NCI-H146 treated with DMSO at 0.1 percent for 48 hours (cell line): ENCODE measurements around the gene NAMPT.
A peak's percentile ranks its signal among the peaks of the same experiment; 100 is the strongest.
"Not testable (repeated sequence)": the region's sequence is repeated elsewhere in the genome, so short reads cannot be mapped to it uniquely, and the experiment has no call there.

Source experiments
- DNase-seq: peaks from one replicate; lab custom pipeline; 2025; ENCODE audit not compliant: unreplicated experiment; lab: John Stamatoyannopoulos, UW

NAMPT gene

GRCh38 chr7:106304568-106304967, 19.8 kb upstream of the NAMPT start:
- DNase-seq = no peak

DNA sequence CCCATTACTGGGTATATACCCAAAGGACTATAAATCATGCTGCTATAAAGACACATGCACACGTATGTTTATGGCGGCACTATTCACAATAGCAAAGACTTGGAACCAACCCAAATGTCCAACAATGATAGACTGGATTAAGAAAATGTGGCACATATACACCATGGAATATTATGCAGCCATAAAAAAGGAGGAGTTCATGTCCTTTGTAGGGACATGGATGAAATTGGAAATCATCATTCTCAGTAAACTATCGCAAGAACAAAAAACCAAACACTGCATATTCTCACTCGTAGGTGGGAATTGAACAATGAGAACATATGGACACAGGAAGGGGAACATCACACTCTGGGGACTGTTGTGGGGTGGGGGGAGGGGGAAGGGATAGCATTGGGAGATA, 13.8 kb upstream of the NAMPT start:
- DNase-seq = not testable (repeated sequence)

DNA sequence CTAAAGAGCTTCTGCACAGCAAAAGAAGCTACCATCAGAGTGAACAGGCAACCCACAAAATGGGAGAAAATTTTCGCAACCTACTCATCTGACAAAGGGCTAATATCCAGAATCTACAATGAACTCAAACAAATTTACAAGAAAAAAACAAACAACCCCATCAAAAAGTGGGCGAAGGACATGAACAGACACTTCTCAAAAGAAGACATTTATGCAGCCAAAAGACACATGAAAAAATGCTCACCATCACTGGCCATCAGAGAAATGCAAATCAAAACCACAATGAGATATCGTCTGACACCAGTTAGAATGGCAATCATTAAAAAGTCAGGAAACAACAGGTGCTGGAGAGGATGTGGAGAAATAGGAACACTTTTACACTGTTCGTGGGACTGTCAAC, 13.4 kb upstream of the NAMPT start:
- DNase-seq = not testable (repeated sequence)

DNA sequence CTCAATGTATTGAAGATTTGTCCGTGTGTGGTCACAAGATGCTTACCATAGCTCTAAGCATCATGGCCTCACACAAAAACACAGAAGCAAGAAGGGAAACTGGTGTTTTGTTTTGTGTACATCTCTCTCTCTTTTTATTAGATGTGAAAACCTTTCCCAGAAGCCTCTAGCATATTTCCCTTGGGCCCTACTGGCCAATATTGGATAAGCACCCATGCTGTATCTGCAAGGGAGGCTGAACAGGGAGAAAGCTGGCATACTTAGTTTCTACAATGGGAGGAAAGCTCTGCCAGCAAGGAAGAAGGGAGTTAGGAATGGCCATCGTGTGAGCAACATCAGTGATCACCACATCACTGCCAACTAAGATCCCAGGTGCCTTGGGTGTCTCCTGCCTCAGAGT, 9.6 kb upstream of the NAMPT start:
- no peak for DNase-seq

DNA sequence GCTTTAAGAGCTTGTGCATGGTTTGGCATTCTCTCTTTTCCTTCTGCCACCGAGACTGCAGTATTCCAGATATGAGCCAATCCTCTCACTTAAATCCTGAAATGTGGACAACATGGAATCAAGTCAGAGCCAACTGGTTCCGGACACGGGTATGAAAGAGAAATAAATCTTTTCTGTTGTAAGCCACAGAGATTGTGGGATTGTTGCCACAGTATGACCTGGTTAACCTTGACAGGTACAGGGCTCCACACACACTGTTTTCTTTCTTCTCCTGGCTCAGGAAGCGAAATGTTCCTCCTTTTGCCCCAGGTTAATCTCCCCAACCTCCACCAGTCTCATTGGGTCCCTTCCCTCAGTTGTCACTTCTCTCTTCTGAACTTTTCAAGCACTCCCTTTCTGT, 6.5 kb upstream of the NAMPT start:
- DNase-seq = no peak

GRCh38 chr7:106290319-106290718, 5.5 kb upstream of the NAMPT start:
- no peak for DNase-seq

DNA sequence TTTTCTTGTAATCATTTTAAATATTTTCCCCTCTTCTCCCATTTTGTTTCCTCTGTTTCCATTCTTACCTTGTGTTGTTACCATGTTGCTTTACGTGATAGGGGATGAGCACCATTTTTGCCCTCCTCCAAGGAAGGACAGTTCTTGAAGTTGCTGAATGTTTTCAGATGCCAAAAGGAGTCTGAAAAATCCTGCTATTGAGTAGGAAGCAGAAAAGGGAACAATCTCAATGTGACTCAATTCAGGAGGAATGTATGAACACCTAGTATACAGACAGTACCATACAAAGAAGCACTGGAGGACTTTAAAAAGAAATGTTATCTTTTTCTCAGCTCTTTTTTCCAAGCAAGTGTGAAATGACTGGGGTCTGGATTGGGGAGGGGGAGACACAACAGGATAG, 5.1 kb upstream of the NAMPT start:
- no peak for DNase-seq

GRCh38 chr7:106288263-106288662, 3.5 kb upstream of the NAMPT start:
- no peak for DNase-seq

GRCh38 chr7:106287786-106288185, 3.0 kb upstream of the NAMPT start:
- DNase-seq = no peak

- DNase-seq = no peak
Observed at GRCh38 chr7:106285855-106286492, 1.2 kb upstream of the NAMPT start.

GRCh38 chr7:106285051-106285854, 470 bp upstream of the NAMPT start:
- DNase-seq = peak; percentile 96

DNA sequence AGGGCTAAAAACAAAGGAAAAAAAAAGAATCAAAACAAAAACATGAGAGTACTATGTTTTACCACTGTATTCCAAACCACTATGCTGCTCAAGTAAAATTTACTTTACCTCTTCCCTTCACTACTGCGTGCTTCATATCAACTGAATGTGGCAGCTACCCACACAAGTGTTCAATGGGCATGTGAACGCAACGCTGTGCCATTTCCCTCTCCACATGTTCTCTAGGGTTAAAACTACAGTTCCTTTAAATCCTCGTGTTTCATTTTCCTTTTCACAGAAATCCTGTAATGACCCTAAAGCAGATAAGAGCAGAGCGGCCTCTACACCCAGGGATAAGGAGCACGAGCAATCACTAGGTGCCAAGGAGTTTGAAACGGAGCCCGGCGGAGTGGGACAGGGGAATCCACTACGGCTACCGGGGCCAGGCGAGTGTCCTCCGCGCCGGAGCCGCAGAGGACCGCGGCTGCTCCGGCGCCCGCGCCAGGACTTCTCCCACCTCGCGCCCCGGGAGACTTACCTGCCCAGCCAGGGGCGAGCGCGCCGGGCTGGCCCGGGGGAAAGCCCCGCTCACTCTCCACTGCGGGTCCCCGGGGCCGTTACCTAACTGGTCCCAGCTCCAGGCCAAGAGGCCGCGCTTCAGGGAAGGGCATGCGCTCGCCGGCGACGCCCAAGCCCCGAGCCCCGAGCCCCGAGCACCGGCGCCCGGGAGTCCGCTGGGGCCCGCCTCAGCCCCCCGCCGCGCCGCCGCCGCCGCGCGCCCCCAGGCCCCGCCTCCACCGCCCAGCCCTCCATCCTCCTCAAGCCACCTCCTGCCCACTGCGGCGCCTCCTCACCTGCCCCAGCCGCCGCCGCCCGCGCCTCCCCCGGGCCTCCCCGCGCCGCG, 711 bp downstream of the NAMPT start:
- DNase-seq = peak; percentile 41

DNA sequence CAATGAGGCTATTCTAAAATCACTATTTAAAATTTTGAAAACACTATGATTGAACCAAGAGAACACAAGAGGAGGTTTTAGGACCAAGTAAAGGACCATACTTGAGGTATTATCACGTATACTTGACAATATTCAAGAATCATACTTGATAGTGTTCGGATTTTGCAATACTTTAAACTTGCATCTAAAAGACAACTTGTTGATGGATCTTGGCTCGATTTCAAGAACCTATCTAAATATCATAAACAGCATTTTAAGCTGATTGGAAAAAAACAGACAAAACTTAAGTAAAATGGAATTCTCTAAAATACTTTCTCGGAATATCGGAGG, 1.3 kb downstream of the NAMPT start:
- no peak for DNase-seq

- DNase-seq = no peak
Observed at GRCh38 chr7:106282852-106283251, 1.9 kb downstream of the NAMPT start.

GRCh38 chr7:106282390-106282789, 2.4 kb downstream of the NAMPT start:
- DNase-seq = no peak

- no peak for DNase-seq
Observed at GRCh38 chr7:106281585-106282318, 3.0 kb downstream of the NAMPT start.

DNA sequence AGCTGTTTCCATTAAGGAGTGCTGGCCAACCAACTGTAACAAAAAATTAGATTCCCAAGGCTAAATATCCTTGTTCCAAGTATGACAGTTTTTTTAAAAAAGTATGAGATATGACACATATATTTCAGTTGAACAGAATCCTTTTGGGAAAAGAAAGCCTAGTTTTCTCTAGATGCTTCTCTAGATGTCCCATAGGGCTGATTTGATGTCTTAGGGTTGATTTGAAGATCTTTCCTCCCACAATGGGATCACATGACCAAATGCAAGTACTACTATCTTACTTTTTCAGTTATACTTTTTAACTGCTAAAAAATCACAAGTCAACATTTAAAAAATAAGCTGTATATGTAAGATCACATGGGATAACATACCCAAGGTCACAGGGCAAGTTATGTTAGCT, 3.7 kb downstream of the NAMPT start:
- DNase-seq = no peak

DNA sequence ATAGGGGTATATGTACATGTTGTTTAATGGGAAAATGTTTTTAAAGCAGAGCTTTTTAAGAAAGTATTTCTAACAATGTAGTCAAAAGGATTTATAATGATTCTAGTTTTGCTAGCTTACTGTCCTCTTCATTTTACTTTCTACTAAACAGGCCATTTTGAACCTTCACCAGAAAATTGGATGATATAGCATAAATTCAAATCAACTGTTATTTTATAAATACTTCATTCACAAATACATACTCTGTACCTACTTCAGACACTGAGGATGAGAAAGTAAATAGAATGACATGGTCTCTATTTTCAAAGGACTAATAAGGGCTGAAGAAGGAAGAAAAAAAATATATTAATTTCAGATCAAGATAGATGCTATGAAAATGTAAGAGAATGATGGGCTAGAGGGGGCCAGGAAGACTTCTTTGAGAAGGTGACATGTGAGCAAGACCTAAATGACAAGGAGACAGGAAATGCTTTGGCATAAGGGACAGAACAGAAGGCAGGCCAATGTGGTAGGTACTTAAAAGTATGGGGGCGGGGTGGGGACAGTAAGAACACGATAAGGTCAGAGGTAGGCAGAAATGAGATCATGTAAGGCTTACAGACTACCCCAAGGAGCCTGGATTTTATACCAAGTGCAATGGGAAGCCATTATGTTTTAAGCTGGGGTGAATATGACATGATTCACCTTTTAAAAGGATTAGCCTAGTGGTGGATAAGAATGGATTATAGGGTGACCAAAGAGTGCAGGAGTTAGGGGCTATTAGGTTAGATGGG, 5.2 kb downstream of the NAMPT start:
- DNase-seq = no peak

DNA sequence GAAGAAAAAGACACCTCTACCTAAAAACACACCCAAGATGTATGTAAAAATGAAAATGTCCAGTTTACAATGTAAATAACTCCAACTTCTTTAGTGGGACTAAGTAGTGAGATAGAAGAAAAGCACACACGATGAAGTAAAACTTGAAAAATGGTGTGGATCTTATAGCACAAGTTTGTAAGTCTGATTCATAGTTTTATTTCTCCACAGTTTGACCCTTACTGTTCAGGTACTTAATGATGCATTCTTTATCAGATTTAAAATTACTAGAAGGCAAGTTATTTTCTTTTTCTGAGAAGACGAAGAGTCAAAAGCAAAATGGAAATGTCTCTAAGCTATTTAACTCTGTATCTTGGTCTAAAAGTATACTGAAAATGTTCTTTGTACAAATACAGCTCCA, 6.1 kb downstream of the NAMPT start:
- no peak for DNase-seq

GRCh38 chr7:106277976-106278375, 6.8 kb downstream of the NAMPT start:
- DNase-seq = no peak
